Suppressor macrophage treated with lipopolysaccharide for 4 hours (primary cell): ENCODE results near the gene DBH.

ENCODE experiments used
- DNase-seq: peaks from one replicate; pipeline ENCODE4 v3.0.0-alpha.2; 2020

Gene DBH

DNA sequence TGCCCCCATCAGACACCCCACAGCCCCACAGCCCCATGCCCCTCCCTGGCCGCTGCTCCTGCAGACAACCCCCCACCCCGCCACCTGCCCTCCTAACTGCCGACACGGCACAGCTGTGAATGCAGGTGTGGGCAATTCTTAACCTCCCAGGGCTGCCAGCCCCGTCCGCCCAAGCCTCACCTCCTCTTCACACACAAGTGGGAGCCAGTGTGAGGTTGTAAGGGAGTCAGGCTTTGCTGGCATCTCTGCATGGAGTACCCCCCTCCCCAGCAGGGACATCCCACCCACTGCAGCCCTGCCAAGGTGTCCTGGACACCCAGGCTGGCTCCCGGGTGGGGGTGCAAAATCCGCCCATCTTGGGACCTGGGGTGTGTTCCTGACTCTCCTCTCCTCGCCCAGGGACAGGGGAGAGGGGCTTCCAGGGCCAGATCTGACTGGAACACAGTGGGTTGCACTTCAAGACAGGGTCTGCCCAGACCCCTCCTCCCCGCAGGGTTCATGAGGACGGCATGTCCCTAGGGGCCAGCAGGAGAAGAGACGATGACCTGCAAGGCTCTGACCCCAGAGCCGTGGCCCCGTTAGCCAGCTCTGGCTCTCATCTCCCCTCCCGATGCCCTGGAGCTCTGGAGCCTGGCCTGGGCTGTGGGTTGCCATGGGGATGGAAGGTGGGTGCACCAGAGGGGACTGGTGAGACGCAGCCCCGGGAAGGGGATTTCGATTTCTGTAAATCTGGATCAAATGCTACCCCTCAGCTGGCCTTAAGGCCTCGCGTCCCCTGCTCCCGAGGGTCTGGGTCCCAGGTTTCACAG, 67.6 kb downstream of the DBH start:
- DNase-seq: no peak

DNA sequence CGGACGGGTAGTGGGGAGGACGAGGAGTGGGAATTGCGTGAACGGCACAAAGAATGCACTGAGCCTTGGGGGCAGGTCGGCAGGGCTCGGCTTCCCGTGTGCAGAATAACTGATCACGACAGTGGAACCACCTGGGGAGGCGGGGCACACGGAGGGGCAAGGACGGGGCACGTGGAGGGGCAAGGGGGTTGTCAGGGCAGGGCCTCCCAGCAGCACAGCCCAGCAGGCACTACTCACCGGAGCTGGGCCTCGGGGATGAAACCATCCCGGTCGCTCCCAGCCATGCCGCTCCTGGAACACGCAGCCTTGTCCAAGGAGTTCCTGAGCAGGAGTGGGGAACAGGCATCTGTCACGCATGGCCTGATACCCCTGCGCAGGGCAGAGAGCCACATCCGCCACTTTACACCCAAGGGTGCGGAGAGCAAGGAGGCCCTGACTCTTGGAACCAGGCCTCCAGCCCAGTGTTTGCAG, 68.6 kb downstream of the DBH start:
- no peak for DNase-seq

DNA sequence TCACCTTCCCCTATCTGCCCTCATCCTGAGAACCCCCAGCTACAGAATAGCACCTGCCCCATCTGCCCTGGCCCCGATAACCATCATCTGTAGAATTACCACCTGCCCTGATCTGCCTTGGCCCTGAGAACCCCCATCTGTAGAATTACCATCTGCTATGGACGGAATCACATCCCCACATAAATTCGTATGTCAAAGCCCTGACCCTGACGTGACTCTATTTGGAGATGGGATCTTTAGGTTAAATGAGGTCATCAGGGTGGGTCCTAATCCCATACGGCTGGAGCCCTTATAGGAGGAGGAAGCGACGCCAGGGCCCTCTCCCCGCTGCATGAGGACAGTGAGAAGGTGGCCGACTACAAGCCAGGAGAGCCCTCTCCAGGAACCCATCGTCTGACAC, 69.4 kb downstream of the DBH start:
- no peak for DNase-seq

DNA sequence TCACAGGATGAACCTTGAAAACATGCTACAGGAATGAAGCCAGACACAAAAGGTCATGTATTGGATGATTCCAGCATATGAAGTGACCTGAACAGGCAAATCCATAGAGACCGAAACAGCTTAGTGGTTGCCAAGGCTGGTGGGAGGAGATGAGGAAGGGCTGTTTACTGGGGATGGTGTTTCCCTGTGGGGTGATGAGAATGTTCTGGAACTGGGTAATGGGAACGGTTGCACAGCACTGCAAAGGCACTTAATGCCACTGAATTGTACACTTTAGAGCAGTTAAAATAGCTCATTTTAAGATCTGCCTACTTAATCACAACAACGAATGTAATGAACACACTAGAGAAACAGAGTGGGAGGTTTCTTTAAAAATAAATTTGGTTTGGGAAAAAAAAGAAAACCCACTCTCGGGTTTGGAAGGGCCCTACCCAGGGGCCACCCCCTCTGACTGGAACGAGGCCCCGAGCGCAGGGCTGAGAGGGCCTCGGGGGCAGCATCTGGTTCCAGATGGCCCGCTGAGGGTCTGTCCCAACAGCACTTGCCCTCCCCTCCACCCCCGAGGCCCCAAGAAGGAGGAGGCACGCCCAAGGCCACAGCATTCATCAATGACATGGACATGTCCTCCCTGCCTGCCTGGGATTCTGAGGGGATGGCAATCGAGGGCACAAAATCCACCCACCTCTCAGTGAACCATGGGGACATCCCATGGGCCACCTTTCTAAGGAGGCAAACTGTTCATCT, 70.3 kb downstream of the DBH start:
- no peak for DNase-seq

DNA sequence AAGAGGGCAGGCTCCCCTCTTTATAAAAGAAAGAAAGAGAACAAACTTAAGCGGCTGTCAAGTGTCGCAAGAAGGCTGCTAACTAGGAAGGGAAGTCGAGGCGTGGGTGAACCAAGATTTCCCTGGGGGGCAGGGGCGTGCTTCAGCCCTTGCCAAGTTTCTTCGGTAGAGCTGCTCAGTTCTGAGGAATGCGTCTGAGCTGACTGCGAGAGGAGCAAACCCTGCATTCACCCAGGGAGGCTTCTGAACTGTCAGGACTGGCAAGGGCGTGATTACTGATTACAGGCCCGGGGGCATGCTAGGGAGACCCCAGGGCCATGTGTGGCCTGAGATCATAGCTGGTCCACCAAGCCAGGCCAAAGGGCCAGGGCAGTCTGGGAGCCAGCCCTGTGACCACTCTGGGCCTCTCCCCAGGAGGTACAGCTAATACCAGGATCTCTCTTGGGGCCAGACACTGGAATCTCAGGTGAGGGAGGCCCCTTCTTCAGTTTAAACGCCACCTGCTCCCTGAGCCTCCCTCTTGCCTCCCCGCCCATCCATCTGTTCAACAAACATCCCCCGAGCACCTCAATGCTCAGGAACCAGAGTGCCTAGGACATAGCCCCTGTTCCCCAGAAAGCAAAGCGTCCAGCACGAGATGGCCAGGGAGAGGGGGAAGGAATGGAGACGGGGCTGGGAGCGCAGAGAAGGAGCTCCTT, 71.1 kb downstream of the DBH start:
- peak; percentile 26 for DNase-seq

DNA sequence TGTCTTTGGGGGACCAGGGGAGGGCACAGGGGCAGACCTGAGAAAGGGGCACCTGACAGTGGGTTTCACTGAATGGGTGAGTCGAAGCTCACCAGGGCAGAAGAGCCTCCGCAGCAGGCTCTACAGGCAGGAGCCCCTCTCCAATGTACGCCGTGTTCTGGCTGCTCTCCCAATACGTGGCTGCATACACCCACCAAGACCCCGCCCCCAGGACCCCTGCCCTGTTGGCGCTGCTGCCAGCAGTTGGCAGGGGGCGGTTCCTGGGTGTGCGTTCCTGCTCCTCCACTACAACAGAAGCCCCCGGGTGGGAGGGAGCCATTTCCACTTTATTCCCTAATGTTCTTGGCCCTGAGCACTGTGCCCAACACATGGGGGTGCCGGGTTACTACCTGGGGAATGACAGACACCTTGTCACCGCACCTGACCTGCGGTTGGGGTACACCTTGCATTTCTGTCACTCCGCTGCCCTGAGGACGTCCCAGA, 71.6 kb downstream of the DBH start:
- DNase-seq: no peak

DNA sequence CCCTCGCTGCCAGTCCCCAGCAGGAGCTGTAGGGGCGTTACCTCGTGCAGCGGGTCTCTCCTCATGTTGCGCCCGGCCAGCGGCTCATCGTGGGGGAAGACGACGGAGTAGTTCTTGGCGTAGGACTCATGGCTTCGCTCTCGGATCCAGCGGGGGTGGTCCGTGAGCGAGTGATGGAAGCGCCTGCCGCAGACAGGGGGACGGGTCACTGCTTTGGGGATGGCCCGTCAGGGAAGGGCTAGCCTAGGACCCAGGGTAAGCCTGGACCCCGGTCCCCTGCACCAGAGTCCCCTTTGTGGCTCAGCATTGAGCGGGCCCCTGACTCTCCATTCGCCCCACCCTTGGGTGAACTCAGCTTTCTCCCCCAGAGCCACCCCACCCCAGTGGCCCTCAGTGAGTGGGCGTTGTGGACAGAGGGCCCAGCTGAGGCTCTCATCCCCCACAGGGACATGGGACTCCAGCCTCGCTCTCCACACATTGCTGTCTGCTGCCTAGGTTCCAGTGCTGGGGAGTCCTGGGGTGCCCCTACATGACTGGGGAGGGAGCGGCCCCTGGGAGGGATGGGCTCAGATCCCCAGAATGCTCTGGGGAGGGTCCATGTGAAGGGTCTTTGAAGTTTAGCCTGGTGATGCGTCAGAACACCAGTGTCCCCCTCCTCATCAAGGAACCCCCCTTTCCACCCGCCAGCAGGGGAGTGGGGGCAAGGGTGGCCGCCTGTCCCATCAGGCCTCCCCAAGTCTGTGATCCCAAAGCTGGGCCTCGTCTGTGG, 72.3 kb downstream of the DBH start:
- DNase-seq: no peak
